ENCODE results near the gene BICDL2.

Gene BICDL2

DNA sequence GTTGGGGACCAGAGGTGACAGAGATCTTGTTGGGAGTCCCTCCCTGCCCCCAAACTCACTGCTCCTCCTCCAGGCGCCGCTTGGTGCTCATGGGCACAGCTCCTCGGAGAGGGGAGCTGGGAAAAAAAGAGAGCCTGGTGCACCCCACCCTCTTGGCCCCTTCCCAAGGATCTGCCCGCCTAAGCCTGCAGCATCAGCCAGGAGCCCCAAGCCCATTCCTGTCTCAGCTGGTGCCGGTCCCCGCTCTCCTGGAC lies 13.4 kb downstream of the BICDL2 start:
- no peak for DNase-seq

DNA sequence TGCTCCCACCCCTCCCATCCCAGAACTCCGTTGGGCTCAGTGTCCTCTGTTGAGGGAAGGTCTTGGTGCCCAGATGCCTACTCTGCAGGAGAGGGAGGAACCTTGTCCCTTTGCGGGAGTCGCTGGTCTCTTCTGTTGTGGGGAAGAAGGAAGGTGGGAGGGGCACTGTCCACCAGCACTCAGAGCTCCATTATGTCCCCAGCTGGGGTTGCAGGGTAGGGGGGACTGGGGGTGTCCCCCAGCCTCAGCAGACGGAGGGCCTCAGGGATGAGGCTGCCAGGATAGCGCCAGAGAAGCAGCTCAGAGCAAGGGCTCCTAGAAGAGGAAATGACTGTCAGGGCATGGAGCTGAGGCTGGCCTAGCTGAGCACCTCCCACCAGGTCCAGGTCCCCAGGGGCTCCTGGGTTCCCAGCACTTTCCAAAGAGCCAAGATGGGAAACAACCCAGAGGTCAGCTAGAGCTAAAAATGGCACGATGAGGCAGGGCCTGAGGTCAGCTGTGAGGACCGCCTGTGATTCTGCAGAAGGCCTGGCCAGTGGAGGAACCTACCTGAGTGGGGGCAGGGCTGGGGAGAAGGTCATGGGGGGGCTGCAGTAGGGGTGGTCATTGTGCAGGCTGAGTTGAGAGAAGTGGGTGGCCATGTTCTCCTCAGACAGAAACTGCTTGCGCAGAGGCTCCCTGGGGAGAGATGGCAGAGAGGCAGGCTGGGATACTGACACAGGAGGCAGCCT lies 13.9 kb downstream of the BICDL2 start:
- no peak for DNase-seq

DNA sequence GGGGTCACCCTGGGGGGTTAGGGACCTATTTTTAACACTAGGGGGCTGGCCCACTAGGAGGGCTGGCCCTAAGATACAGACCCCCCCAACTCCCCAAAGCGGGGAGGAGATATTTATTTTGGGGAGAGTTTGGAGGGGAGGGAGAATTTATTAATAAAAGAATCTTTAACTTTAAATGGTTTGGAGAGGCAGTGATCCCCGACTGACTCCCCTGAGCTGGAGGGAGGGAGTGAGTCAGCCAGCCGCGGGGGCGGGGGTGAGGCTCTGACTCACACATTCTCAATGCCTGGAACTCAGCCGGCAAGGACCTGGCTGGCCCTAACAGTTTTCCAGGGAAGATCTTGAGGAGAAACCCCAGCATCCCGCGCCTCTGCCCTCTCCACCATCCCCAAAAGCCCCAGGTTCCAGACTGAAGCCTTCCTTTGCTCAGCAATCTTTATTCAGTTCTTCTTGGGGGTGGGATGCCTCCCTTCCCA lies 14.5 kb downstream of the BICDL2 start:
- DNase-seq = peak; percentile 93

DNA sequence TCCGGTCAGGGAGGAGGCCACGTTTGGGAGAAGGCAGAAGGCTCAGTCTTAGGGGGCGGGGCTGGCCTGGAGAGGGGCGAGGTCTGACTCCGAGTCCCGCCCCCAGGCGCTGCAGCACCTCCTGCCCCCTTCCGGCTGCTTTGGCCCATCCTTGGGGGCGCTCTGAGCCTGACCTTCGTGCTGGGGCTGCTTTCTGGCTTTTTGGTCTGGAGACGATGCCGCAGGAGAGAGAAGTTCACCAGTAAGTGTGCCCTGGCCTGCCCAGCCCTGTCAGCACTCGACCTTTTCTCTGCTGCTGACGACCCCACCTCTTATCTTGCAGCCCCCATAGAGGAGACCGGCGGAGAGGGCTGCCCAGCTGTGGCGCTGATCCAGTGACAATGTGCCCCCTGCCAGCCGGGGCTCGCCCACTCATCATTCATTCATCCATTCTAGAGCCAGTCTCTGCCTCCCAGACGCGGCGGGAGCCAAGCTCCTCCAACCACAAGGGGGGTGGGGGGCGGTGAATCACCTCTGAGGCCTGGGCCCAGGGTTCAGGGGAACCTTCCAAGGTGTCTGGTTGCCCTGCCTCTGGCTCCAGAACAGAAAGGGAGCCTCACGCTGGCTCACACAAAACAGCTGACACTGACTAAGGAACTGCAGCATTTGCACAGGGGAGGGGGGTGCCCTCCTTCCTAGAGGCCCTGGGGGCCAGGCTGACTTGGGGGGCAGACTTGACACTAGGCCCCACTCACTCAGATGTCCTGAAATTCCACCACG lies 15.1 kb downstream of the BICDL2 start:
- DNase-seq = peak; percentile 81

DNA sequence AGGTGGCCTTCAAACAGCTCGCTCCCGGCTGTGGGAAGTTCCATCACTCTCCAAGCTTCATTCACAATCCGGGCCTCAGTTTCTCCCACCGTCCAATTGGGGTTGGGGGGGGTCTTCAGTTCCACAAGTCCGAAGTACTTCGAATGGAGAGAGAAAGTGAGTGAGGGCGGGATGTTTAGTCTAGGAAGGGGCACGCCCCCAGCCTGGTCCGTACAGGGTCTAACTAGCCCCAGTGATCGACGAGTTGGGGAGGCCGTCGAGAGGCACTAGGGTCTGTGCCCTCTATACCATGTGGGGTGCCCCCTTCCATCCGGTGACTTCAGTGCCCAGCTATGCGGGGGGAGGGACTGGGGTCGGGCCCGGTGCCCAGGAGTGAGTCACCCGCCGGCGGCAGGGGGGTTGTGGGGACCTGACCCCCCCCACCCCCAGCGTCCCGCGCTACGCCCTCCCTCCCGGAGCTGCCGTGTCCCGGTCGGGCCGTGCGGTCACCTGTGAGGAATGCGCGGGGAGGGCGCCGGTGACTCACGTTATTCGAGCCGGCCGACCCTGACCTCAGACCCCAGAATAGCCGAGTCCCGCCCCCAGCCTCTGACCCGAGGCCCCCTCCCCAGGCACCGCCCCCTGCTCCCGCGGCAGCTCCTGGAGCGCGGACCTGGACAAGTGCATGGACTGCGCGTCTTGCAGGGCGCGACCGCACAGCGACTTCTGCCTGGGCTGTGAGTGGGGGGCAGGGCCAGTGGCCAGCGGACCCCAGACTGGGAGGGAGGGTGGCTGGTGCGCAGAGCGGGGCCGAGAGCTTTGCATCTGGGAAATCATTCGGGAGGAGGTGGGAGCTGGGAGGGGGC lies 15.9 kb downstream of the BICDL2 start:
- peak; percentile 63 for DNase-seq

DNA sequence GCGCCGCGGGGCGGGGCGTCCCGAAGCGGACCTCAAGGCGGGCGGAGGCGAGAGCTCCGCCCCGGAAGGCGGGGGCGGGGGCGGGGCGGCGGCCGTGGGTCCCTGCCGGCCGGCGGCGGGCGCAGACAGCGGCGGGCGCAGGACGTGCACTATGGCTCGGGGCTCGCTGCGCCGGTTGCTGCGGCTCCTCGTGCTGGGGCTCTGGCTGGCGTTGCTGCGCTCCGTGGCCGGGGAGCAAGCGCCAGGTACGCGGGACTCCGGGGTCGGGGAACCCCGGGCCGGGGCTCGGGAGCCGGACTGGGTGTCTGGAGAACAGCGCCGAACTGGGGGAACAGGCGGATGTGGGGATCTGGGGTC lies 16.5 kb downstream of the BICDL2 start, which contains the start of gene TNFRSF12A:
Gene TNFRSF12A (plus strand): TSS at position 122 of the 357 bp plus-strand sequence. CDS start 30 bp downstream, at position 152.
- peak; percentile 44 for DNase-seq

DNA sequence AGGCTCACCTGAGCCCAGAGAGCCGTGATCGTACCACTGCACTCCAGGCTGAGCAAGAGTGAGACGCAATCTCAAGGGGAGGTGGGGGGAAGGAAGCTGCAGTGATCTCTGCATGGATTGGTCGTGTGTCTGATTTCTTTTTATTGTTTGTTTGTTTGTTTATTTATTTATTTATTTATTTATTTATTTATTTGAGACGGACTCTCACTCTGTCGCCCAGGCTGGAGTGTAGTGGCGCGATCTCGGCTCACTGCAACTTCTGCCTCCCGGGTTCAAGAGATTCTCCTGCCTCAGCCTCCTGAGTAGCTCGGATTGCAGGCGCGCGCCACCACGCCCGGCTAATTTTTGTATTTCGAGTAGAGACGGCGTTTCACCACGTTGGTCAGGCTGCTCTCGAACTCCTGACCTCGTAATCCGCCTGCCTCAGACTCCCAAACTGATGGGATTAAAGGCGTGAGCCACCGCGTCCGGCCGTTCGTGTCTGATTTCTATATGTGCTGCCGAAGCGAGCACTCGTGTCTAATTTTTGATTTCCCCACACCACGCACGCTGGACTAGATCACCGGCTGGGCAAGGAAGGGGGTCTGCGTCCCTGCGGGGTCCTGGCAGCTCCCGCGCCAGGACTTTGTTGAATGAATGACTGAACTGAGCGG lies 17.0 kb downstream of the BICDL2 start:
- no peak for DNase-seq

DNA sequence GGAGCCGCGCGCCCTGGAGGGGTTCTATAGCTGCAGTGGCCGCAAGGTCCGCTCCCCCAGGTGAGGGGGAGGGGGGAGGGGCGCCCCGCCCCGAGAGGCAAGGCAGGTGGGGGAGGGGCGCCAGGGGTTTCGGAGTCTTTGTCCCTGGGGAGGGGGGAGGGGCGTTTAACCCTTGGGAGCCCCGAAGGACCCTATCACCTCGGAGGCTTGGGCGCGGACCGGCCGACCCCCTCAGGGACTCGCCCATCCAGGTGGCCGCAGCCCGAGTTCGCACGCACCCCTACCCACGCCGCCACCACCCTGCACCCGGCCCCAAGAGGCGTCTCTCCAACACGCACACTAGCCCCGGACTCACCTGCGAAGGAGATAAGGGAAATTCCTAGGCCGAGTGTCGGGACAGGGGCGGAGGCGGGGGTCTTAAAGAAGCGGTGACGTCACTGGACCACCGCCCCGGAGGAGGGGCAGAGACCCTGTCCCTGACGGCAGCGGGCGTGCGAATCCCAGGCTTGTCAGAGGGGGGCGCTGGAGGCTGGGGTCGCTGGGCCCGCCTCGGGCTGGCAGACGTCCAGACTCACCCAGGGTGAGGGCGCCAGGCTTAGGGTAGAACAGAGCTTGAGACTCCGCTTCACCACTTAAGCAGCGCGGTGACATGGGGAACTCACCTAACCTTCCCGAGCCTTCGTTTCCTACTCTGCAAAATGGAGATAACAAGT lies 18.8 kb downstream of the BICDL2 start, which contains the start of gene CLDN6:
Gene CLDN6 (minus strand): TSS at position 390 of the 713 bp plus-strand sequence. CDS start 2,162 bp downstream, outside the sequence.
- no peak for DNase-seq

DNA sequence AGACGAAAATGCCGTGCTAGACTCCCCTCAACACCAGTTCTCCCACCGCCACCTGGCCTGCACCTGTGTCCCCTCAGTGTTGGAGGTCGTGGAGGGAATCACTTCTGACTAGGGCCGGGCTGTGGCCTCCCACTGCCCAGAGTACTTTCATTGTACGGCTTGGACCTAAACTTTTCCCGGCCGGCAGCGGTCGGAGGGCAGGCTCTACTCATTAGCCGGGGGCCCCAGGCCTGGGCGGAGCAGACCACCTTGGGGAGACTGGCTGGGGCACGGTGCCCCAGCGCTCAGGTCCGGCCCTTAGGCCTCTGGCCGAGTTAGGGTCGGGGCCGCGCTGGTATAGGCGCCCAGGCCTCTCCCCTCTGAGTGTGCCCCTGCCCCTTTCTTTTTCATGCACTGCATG lies 19.4 kb downstream of the BICDL2 start:
- no peak for DNase-seq

DNA sequence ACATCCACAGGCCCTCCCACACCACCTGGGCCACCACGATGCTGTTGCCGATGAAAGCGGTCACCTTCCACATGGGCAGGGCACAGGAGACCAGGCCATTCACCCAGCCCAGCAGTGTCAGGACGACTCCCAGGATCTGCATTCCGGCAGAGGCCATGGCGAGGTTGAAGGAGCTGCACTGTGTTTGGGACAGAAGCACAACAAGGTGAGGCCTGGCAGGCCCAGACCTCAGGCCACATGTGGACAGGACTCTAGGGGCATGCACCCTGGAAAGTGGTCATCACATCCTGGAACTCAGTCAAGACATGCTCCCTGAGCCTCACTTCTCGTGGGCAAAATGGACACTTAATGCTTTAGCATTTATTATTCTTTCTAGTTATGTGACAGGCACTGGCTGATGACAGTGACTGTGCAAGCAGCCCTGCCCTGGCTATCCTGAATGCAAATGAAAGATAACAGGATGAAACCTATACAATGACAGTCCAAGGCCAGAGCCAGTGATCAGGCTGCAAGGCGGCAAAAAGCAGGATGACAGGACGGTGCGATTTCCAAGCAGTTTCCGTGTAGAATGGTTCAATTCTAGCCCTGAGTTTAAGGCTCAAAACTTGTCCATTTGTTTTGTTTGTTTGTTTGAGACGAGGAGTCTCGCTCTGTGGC lies 20.8 kb downstream of the BICDL2 start:
- DNase-seq = no peak

DNA sequence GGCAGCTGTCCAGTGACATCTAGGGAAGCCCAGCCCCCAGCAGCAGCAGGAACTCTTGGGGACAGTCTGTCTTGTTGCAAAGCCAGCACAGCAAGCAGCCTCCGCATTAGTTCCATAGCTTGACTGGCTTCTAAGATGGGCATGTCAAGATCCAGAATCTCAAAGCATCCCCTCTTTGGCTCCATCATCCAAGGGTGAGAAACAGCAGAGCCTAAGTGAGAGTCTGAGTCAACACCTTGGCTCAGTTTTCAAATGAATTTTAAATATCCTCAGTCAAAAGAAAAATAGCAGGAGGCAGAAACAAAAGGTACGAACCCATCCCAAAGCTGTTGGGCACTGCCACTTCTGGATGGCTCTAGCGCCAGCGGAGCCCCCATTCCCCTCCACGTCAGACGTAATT lies 21.8 kb downstream of the BICDL2 start:
- no peak for DNase-seq

DNA sequence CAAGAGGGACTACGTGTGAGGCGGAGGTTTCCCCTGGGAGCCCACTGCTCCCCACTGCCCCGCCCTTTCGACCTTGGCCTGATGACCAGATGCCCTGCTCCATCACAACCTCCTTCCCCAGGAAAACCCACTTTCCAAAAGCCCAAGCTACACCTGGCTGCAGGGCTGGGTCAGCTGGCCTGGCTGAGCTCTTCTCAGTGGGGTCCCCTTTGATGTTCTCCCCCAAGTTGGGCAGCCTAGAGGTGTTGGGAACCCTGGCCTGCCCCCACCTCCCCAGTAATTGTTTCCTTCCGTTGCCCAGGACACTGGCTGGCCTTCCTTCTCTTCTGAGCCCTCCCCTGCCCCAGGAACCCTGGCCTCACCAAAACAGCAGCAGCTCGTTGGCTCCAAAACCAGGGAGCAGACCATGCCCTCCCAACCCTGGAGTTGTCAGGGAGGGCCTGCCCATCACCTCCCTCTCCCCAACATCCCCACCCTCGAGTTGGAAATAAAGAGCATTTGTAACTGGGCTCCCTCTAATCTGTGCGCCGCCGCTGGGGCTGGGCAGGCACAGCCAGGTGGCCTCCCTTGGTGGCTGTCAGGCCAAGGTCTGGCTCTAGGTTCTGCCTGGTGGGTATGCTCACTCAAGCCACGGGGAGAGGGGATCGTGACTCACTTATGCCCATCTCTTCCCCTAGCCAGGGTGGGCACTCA lies 22.6 kb downstream of the BICDL2 start:
- DNase-seq = no peak

DNA sequence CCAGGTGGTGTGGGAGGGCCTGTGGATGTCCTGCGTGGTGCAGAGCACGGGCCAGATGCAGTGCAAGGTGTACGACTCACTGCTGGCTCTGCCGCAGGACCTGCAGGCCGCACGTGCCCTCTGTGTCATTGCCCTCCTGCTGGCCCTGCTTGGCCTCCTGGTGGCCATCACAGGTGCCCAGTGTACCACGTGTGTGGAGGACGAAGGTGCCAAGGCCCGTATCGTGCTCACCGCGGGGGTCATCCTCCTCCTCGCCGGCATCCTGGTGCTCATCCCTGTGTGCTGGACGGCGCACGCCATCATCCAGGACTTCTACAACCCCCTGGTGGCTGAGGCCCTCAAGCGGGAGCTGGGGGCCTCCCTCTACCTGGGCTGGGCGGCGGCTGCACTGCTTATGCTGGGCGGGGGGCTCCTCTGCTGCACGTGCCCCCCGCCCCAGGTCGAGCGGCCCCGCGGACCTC lies 23.2 kb downstream of the BICDL2 start:
- no peak for DNase-seq

DNA sequence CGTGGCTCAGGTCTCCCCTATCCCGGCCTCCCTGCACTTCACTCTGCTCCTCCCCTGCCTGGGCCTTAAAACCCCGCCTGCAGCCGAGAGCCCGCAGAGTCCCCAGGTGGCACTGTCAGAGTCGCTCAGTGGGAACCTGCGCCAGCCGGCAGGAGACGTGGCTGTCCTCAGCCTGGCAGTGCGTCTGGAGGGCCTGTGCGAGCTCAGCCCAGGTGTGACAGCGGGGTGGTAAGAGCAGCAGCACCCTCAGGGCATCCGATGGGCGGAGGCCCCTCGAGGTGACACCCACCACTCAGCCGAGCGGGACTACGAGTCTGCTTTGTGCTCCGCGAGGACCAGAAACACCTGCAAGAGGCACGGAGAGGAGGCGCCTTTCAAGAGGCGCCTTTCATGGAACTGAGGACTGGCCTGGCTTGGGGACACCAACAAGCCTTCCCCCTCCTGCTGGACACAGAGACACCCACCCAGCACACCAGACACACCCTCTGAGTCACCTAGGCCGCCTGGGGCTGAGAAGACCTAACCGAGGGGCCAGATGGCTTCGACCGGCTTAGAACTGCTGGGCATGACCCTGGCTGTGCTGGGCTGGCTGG lies 23.8 kb downstream of the BICDL2 start, which contains the start of gene CLDN9:
Gene CLDN9 (plus strand): TSS at position 96 of the 593 bp plus-strand sequence. CDS start 440 bp downstream, at position 536.
- DNase-seq = no peak

DNA sequence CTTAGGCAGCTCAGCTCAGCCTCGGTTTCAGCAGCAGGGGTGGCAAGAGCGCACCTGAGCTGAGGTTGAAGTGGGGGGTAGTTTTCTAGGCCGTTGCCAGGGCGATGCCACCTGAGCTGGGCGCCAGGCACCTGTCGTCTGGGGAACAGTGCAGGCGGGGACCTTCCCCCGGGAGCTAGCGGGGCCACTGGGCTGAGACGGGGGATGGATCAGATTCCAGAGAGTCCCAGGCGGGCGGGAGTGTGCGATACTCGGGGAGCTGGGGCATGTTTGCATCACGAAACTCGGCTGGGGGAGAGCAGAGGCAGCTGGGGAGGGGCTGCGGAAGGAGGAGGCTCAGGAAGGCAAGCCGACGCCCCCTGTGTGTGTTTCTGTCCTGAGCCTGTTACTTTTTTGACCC lies 24.5 kb downstream of the BICDL2 start:
- DNase-seq = no peak

DNA sequence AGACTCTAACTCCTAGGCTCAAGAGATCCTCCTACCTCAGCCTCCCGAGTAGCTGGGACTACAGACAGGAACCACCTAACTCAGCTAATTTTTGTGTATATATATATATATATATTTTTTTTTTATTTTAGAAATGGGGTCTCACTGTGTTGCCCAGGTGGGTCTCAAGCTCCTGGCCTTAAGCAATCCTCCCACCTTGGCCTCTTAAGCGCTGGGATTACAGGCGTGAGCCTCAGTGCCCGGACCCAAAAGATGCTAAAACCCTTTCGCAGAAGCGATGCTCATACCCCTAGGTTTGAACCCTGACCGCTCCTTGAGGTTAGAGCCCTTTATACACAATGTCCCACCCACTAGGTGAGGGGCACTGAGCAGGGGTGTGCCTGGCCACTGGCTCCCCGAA lies 26.2 kb downstream of the BICDL2 start:
- no peak for DNase-seq

DNA sequence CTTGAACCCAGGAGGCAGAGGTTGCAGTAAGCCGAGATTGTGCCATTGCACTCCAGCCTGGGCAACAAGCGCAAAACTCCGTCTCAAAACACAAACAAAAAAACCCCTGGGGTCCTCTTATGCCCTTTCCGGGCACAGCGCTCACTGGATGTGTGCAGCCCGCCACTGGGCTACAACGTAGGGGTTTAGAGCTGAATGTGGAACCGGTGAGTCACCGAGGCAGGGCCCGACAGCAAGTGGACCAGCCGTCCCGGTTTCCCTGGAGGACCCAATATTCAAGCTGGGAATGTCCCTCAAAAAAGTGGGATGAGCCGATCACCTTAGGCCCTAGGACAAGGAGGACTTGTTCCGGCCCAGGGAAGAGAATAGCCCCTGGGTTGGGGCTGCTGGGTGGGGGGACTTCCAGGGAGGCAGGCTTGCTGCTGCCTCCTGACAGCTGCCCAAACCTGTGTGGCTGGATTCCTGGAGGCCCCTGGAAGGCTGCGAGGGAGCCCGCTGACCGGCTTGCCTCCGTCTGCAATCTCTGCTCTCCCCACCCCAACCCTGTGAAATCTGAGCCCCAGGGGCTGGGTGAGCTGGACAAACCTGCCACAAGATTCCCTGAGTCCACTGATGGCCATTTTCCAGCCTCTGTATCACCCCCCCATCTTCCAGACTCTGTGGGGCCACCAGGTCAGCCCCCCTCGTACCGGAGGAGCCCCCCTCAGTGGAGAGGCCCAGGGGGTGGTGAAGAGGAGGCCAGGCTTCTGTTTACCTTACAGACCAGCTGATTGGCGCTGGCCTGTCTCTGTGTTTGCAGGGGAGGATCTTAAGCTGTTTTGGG lies 27.0 kb downstream of the BICDL2 start:
- no peak for DNase-seq

DNA sequence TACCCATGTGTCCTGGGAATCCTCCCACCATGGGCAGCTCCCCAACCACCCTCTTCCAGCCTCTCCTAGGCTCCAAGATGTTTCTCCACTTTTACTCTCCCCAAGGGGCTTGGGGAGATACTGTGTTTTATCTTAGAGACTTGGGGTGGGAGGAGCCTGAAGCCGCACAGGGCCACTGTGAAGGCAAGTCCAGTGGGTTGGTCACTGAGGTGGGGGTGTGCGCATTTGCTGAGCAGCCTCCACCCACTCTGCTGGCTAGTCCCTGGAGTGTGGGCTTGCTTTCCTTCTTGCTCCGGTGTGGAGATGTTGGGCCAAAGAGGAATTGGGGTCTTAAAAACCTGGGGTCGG lies 28.1 kb downstream of the BICDL2 start:
- DNase-seq = no peak

DNA sequence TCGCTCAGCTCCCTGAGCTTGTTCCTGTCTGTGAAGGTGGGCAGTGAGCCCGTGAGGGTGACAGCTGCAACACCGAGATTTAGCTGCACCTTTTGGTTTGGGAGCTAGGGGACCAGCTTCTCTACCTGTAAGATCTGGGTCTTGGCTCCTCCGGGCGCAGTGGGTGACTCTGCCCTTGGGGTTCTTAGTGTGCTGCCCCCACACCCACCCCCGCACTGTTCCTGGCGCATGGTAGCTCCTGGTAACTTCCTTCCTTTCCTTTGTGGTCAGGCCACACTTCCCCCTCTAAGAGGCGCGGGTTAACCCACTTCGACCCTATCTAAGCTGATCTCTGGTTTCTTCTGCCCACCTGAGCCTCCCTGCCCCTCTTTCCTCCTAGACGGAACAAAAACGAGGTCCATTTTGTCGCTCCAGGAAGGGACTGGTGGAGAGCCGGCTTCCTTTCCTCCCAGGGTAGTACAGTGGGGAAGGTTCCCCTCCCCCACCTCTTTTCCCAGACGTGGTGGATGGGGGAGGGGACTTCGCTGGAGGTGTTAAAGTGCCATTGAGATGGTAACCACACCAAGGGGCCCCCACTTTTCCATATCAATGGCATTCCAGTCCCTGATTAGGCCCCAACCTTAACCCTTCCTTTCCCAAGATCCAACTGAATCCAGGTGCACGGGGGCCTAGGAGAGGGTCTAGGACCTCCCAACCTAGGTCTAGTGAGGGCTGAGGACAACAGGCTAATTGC lies 28.6 kb downstream of the BICDL2 start:
- no peak for DNase-seq
